GM15510 (cell line): Measurements from ENCODE around the gene ARHGAP26.

Experiments
- POLR2A ChIP-seq: IDR thresholded peaks from 3 replicates; pipeline ENCODE4 v1.6.1; 2011; ENCODE audit warnings: borderline replicate concordance; ENCODE audit not compliant: insufficient read length; ENCODE audit errors: extremely low read depth

Gene ARHGAP26

GRCh38 chr5:142888469-142889085 is 118.4 kb downstream of the ARHGAP26 start:
- TF ChIP-seq POLR2A = no peak

DNA sequence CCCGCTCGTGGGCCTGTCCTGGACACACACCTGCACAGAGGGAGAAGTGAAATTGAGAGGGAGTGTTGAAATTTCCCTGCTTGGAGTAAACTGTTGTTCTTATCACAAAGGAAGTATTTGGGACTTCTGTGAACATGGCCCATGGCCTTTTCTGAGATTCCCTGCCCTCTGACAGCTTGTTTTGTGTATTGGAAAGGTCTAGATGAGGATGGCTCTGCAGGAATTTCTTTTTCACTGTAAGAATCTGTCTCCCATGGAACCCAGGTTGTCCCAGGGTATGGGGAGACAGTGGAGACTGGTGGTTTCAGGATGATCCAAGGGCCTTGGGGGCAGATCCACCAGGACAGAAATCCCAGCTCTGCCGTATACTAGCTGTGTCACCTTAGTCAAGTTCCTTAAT is 121.8 kb downstream of the ARHGAP26 start:
- no peak for TF ChIP-seq POLR2A

- TF ChIP-seq POLR2A = no peak
Observed at GRCh38 chr5:142894315-142894714, 124.1 kb downstream of the ARHGAP26 start.

GRCh38 chr5:142894749-142895148 is 124.6 kb downstream of the ARHGAP26 start:
- no peak for TF ChIP-seq POLR2A

GRCh38 chr5:142896325-142897007 is 126.3 kb downstream of the ARHGAP26 start:
- TF ChIP-seq POLR2A = no peak

- no peak for TF ChIP-seq POLR2A
Observed at GRCh38 chr5:142897328-142897727, 127.2 kb downstream of the ARHGAP26 start.

DNA sequence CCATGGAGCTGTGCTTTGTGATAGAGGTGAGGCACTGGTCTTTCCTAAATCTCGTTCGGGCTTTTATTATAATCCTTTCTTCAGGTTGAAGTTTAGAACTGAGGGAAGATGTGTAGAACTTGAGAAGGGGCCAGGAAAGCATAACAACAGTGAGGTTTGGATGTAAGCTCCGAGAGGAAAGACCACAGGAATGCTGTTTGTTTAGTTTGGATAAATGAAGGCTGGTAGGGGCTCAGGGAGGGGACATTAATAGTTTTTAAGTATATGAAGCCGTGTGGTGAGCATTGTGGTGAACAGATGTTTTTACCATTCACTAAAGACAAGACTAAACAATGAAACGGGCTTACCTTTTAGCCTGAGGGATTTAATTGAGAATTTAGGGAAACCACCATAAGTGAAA is 130.8 kb downstream of the ARHGAP26 start:
- no peak for TF ChIP-seq POLR2A

GRCh38 chr5:142901476-142902185 is 131.5 kb downstream of the ARHGAP26 start:
- TF ChIP-seq POLR2A = no peak

- TF ChIP-seq POLR2A = no peak
Observed at GRCh38 chr5:142902186-142902965, 132.2 kb downstream of the ARHGAP26 start.

DNA sequence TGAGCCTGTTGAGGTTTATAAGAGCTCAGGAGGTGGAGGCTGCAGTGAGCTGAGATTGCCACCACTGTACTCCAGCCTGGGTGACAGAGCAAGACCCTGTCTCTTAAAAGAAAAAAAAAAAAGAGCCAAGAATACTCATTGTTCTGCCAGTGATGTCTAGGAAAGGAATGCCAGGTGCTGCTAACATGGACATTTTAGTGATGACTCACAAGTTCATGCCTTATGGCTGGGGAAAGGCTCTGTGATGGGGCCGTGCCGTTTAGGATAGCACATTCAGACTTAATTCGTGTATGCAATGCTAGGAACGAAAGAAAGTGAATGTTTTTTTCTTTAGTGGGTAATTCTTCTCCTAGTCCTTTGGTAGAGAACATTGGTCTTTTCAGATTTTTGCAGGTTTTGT is 134.2 kb downstream of the ARHGAP26 start:
- no peak for TF ChIP-seq POLR2A

DNA sequence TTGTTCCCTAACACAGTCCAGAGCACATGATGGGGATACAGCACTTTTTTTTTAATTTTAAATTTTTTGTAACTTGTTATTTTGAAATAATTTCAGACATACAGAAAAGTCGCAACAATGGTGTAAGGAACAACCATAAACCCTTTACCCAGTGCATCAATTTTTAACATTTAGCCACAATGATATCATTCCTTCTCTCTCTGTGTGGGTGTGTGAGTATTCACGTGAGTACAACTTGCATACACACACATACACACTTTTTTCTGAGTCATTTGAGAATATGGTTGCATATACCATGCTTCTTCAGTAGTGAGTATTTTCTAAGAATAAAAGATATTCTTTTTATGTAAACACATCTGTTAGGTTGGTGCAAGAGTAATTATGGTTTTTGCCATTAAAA is 135.2 kb downstream of the ARHGAP26 start:
- no peak for TF ChIP-seq POLR2A

GRCh38 chr5:142906863-142907671 is 136.9 kb downstream of the ARHGAP26 start:
- TF ChIP-seq POLR2A = no peak

DNA sequence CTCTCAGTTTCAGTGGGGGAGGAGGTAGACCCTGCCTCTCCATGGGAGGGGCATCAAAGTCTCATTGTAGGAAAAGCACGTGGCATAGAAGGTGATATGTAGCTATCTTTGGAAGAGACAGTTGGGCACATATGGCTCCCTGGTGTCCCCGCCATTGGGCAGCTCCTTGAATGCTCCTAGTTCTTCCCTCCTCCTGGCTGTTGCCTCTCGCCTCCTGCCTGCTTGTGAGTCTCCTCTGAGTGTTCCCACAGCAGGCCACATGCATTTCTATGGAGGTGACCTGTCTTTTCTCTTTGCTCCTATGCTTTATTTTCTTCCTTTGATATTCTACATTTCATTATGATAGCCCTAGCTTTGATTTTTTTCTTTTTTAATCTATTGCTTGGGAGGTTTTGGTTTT is 138.5 kb downstream of the ARHGAP26 start:
- no peak for TF ChIP-seq POLR2A

DNA sequence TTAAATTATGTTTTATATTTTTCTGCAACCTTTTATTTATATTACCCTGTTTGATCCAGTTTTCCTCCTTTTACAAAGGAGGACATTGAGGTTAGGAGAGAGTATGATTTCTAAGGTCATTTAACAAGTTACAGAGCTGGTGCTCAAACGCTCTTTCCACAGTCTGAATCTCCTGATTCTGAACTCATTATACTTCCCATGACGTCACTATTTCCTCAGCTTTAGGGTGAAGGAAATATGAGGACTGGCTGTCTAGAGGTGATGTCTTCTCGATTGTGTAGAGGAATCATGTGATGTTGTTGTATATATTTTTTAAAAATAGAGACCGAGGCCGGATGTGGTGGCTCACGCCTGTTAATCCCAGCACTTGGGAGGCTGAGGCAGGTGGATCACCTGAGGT is 140.0 kb downstream of the ARHGAP26 start:
- no peak for TF ChIP-seq POLR2A
